ENCODE results near the gene PRKCH. TPM values are rescaled to one million over a fixed set of nuclear protein-coding genes. Genes with fewer than 3 reads are reported as not detected.
A peak's percentile ranks its signal among the peaks of the same experiment; 100 is the strongest.

The PRKCH gene
- total and polyA plus RNA-seq, 2 donors (not counting 3 experiments of a cell fraction or from before 2014, with no cell fraction given), result 97.7 to 103 TPM

GRCh38 chr14:61281186-61281947, 40.0 kb upstream of the PRKCH start, which contains the start of gene TMEM30B:
TMEM30B (minus strand) TSS chr14:61281338; CDS start chr14:61281147, 191 bp downstream.
- POLR2A ChIA-PET, result interaction anchor here (0.5 kb wide), 1 partner anchor 475 kb away, joined by 3 read pairs; no protein-coding TSS in a partner anchor
- H3K4me2 ChIP-seq (ENCODE audit: insufficient read depth, low read length), result peak within 1 kb of the TSS; percentile 72
- H3K27me3 ChIP-seq (ENCODE audit: control insufficient read depth in 2 of 2, insufficient read depth in 2 of 2, low read length in 2 of 2), result peaks cover 0 to 2% of the 10 kb centered on the region in 2 experiments
- BruUV-seq (replicated peaks), result no TSS peak
- TF ChIP-seq FOS (IDR thresholded peaks at IDR 0.05; ENCODE audit: borderline replicate concordance, insufficient read depth, low read length) (no peak), EZH2 (IDR thresholded peaks at IDR 0.05; ENCODE audit: borderline replicate concordance, low read depth, low read length, severe bottlenecking) (peak; percentile 16)
- intact Hi-C loops (cut with micrococcal nuclease), result loop anchor here (5.0 kb wide), 1 partner anchor 1034 kb away; the partner anchor contains the start of gene PPM1A
- no peaks in the 10 kb centered on the region for H4K20me1 ChIP-seq (replicated peaks; ENCODE audit: control insufficient read depth, extremely low read depth, insufficient read depth, low read length)
- no peak for FAIRE-seq
- DNase-seq (ENCODE audit: low read depth, low spot score), result no peak
- no peaks in the 10 kb centered on the region for H3K9me3 ChIP-seq (replicated peaks; ENCODE audit: control insufficient read depth, insufficient read depth, low read length)
- H3K36me3 ChIP-seq (ENCODE audit: control insufficient read depth in 2 of 2, extremely low read depth in 1 of 2, insufficient read depth in 2 of 2, low read length in 2 of 2), result no peaks in the 10 kb centered on the region
- peak within 1 kb of the TSS; percentile 85 for H2AFZ ChIP-seq (ENCODE audit: low read depth, low read length)
- CTCF ChIA-PET, result interaction anchor here (0.7 to 2.3 kb wide), 15 partner anchors 8 to 950 kb away, joined by 3 to 10 read pairs (median 4); no protein-coding TSS in a partner anchor
- peak within 1 kb of the TSS; percentile 42 for H3K9ac ChIP-seq (replicated peaks; ENCODE audit: extremely low read depth, insufficient read depth, low read length)
- peaks cover 19% of the 10 kb centered on the region for H3K4me1 ChIP-seq (ENCODE audit: control insufficient read depth, extremely low read depth, insufficient read depth, low read length)
- H3K9me1 ChIP-seq (replicated peaks; ENCODE audit: control insufficient read depth, extremely low read depth, insufficient read depth, low read length), result no peaks in the 10 kb centered on the region
- peak within 1 kb of the TSS; percentile 12 to 37 (median 28) for H3K4me3 ChIP-seq (replicated peaks in 1 of 3; ENCODE audit: insufficient read depth in 1 of 3, low read depth in 1 of 3, low read length in 3 of 3)
- H3K27ac ChIP-seq (ENCODE audit: insufficient read depth, low read depth, low read length), result no peak within 1 kb of the TSS
- no peaks in the 10 kb centered on the region for H3K79me2 ChIP-seq (ENCODE audit: control insufficient read depth, insufficient read depth, low read length)
- dilution Hi-C loops (cut with MboI; ENCODE audit: extremely low pct_ligation_motif_present, low sequenced_read_pairs), result loop anchor here (25.0 kb wide), 1 partner anchor 181 kb away; no protein-coding TSS in a partner anchor

- dilution Hi-C loops (cut with MboI; ENCODE audit: extremely low pct_ligation_motif_present, low sequenced_read_pairs), result loop anchor here (25.0 kb wide), 1 partner anchor 180 kb away; no protein-coding TSS in a partner anchor
- ChIA-PET POLR2A (no interaction called here), CTCF (interaction anchor here (0.7 to 2.1 kb wide), 4 partner anchors 11 to 242 kb away, joined by 3 to 5 read pairs (median 4); no protein-coding TSS in a partner anchor)
- TSS peak; percentile 36 for BruUV-seq (replicated peaks)
- peaks cover 19% of the 10 kb centered on the region for H3K4me1 ChIP-seq (ENCODE audit: control insufficient read depth, extremely low read depth, insufficient read depth, low read length)
- TF ChIP-seq MAX (IDR thresholded peaks at IDR 0.05; ENCODE audit: insufficient read depth, insufficient read length) (no peak), FOS (IDR thresholded peaks at IDR 0.05; ENCODE audit: borderline replicate concordance, insufficient read depth, low read length) (no peak), POLR2AphosphoS5 (IDR thresholded peaks at IDR 0.05; ENCODE audit: insufficient read depth, low read depth, low read length) (no peak), POLR2A (IDR thresholded peaks at IDR 0.05; ENCODE audit: low read depth, low read length) (no peak), JUN (IDR thresholded peaks at IDR 0.05; ENCODE audit: borderline replicate concordance, insufficient read depth, insufficient read length, low read depth) (no peak), MYC (IDR thresholded peaks at IDR 0.05; ENCODE audit: low read depth, low read length) (no peak), GATA2 (IDR thresholded peaks at IDR 0.05; ENCODE audit: insufficient read depth, insufficient read length, low read depth, low read length) (no peak), EZH2 (IDR thresholded peaks at IDR 0.05; ENCODE audit: borderline replicate concordance, low read depth, low read length, severe bottlenecking) (no peak), CTCF (IDR thresholded peaks at IDR 0.05; ENCODE audit: extremely low read depth in 1 of 2, insufficient read depth in 1 of 2, low read depth in 1 of 2, low read length in 2 of 2) (no peak)
- no peaks in the 10 kb centered on the region for H3K9me3 ChIP-seq (replicated peaks; ENCODE audit: control insufficient read depth, insufficient read depth, low read length)
- H3K4me2 ChIP-seq (ENCODE audit: insufficient read depth, low read length), result no peak overlapping the region
- H4K20me1 ChIP-seq (replicated peaks; ENCODE audit: control insufficient read depth, extremely low read depth, insufficient read depth, low read length), result no peaks in the 10 kb centered on the region
- no peaks in the 10 kb centered on the region for H3K36me3 ChIP-seq (ENCODE audit: control insufficient read depth in 2 of 2, extremely low read depth in 1 of 2, insufficient read depth in 2 of 2, low read length in 2 of 2)
- intact Hi-C loops (cut with micrococcal nuclease), result loop anchor here (5.0 kb wide), 1 partner anchor 1035 kb away; the partner anchor contains the start of gene PPM1A
- FAIRE-seq (no peak), DNase-seq (ENCODE audit: low read depth, low spot score) (no peak)
- no peak overlapping the region for H3K9ac ChIP-seq (replicated peaks; ENCODE audit: extremely low read depth, insufficient read depth, low read length)
- H2AFZ ChIP-seq (ENCODE audit: low read depth, low read length), result no peak overlapping the region
- no peaks in the 10 kb centered on the region for H3K9me1 ChIP-seq (replicated peaks; ENCODE audit: control insufficient read depth, extremely low read depth, insufficient read depth, low read length)
- H3K27me3 ChIP-seq (ENCODE audit: control insufficient read depth in 2 of 2, insufficient read depth in 2 of 2, low read length in 2 of 2), result peaks cover 0 to 2% of the 10 kb centered on the region in 2 experiments
- no peak overlapping the region for H3K4me3 ChIP-seq (replicated peaks in 1 of 3; ENCODE audit: insufficient read depth in 1 of 3, low read depth in 1 of 3, low read length in 3 of 3)
- H3K27ac ChIP-seq (ENCODE audit: insufficient read depth, low read depth, low read length), result no peak overlapping the region
- no peaks in the 10 kb centered on the region for H3K79me2 ChIP-seq (ENCODE audit: control insufficient read depth, insufficient read depth, low read length)
Observed at GRCh38 chr14:61281948-61282275, 39.5 kb upstream of the PRKCH start.
